HG02970 (cell line): Measurements from ENCODE around the gene ZFAND2A.
"Not testable (repeated sequence)": the region's sequence is repeated elsewhere in the genome, so short reads cannot be mapped to it uniquely, and the experiment has no call there.

Experiments used
- ATAC-seq: cut with Tn5 transposase; IDR thresholded peaks from one replicate; pipeline ENCODE4 v1.9.1; 2021; ENCODE audit warnings: mild to moderate bottlenecking, moderate library complexity, moderate number of reproducible peaks; ENCODE audit not compliant: unreplicated experiment, low FRiP score

ZFAND2A gene, protein sequence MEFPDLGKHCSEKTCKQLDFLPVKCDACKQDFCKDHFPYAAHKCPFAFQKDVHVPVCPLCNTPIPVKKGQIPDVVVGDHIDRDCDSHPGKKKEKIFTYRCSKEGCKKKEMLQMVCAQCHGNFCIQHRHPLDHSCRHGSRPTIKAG

DNA sequence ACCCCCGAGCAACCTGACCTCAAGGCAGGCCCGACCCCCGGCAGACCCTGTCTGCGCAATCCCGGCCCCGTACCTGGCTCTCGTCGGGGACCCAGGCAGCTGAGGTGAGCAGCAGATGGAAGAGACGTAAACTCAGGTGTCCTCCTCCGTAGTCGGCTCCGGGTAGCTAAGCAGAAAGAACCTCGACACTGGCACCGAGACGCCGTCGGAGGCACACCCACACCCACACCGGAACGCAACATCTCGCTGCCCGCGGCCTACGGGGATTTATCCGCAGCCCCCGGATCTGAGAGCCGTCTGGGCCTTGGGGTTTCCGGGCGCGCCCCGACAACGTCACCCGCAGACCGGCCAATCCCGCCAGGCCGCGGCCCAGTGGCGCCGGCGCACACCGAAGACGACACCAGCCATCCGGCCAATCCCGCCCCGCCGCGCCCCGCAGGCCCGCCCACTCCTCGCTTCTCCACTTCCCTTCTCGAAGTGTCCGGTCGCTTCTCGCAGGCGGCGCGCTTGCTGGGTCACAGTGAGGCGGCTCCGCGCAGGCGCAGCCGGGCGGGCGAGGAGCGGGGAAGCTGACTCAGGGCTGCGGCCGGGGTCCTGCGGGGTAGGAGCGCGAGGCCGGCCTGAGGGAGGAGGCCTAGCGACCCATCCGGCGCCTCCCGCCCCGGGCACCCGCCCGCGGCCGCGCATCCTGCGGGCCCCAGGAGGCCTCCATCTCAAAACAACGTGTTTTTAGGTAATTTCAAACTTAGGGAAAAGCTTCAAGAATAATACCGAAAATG, at the start of gene ZFAND2A:
TSS of gene ZFAND2A (minus strand) at position 306 of the 779 bp plus-strand sequence. CDS start 1,984 bp downstream, outside the sequence.
- ATAC-seq = peak; percentile 94

- ATAC-seq = no peak
Measured at GRCh38 chr7:1209097-1209496, 49.1 kb upstream of the ZFAND2A start.

DNA sequence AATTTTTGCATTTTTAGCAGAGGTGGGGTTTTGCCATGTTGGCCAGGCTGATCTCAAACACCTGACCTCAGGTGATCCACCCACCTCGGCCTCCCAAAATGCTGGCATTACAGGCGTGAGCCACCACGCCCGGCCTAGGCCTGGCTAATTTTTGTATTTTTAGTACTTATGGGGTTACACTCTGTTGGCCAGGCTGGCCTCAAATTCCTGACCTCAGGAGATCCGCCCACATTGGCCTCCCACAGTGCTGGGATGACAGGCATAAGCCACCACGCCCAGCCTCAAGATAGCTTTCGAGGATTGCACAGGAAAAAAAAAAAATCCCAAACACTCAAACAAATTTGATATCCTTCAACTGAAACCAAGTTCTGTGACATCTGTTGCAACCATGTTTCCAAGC, 45.7 kb upstream of the ZFAND2A start:
- ATAC-seq = not testable (repeated sequence)

GRCh38 chr7:1204460-1205140, 44.6 kb upstream of the ZFAND2A start:
- no peak for ATAC-seq

DNA sequence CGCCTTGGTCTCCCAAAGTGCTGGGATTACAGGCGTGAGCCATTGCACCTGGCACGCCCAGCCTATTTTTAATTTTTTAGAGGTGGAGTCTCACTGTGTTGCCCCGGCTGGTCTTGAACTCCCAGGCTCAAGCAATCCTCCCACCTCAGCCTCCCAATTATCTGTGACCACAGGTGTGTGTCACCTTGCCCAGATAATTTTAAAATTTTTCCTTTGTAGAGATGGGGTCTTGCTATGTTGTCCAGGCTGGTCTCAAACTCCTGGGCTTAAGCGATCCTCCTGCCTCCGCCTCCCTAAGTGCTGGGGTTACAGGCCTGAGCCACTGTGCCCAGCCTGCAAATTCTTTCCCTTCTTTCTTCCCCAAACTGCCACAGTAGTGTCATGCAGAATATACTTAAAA, 42.9 kb upstream of the ZFAND2A start:
- ATAC-seq = not testable (repeated sequence)

DNA sequence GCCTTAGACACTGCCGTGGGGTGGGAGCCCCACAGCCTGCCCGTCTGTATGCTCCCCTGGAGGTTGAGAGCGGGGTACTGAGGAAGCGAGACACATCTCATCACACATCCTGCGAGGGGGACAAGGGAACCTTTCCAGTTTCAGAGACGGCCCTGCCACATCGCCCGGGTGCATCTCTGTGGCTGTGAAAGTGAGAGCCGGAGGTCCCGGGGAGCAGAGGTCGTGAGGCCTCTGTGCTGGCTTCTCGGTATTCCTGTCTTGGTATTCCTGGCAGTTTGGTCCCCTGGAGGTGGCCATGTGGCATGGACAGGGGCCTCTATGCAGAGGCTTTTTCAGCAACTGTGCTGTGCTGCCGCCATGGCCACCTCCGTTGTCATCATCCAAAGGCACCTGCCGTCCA, 41.9 kb upstream of the ZFAND2A start:
- ATAC-seq = no peak

- no peak for ATAC-seq
Measured at GRCh38 chr7:1200045-1200444, 40.0 kb upstream of the ZFAND2A start.

DNA sequence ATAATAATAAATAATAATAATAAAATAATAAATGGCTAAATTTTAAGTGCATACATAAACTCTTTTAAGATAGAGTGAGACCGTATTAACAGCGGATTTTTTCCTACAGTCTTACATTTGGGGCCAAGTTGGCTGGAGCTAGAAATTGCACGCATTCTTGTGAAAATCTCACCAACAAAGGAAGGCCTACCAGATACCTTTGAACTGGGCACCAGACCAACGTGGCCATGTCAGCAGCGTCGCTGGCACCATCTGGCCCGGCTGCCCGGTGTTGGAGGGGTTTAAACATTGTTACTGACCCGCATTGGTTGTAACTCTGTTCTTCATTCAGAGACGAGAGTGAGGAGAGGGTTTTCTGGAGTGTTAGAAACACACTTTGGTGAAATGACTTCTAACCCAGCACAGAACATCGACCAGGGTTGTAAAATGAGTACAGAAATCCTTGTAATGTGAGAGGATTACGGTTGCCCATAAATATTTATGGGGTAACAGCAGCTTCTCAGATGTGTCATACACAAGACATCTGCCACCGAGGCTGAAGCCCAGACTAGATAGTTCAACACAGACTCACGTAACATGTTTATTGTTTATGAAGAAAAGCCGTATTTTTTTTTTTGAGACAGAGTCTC, 38.1 kb upstream of the ZFAND2A start:
- ATAC-seq = no peak

- no peak for ATAC-seq
Measured at GRCh38 chr7:1196950-1197349, 37.0 kb upstream of the ZFAND2A start.

DNA sequence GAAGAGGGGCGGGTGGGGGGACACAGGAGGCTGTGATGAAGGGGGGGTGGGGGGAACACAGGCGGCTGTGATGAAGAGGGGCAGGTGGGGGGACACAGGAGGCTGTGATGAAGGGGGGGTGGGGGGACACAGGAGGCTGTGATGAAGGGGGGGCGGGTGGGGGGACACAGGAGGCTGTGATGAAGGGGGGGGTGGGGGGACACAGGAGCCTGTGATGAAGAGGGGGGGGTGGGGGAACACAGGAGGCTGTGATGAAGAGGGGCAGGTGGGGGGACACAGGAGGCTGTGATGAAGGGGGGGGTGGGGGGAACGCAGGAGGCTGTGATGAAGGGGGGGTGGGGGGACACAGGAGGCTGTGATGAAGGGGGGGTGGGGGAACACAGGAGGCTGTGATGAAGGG, 36.4 kb upstream of the ZFAND2A start:
- not testable (repeated sequence) for ATAC-seq

DNA sequence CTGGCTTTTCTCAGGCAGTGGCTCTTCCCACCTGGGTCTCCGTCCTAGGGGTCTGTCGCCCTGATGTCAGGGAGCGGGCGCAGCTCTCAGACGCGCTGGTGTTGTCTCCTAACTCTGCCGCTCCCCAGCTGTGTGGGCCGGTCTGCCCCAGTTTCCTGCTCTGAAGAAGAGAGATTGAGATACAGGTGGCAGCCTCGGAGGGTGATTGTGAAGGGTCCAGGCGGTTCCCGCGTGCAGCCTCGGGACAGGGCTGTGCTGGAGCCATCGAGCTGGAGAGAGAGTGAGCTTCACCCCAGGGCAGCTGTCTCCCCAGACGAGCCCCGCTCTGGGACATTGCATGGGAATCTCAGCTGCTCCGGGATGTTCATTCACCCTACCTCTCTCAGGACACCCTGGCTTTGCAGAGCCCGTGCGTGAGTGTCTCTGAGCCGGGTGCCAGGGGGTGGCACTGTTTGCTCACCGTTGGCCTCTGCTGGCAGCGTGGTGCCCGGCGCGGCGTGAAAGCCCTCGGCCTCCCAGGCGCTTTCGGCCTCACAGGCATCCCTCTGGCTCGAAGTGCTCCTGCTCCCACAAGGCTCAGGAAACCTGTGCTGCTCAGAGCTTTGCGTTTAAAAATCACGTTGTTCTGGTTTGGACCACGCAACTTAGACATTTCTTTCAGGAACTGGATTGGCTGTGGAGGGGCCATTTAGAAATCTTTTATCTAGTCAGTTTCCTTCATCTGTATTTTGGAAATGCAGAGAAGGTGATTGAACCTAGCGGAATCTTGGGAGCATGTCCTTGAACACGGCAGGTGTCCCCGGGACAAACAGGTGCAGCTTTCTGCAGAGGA, 33.8 kb upstream of the ZFAND2A start:
- ATAC-seq = no peak

DNA sequence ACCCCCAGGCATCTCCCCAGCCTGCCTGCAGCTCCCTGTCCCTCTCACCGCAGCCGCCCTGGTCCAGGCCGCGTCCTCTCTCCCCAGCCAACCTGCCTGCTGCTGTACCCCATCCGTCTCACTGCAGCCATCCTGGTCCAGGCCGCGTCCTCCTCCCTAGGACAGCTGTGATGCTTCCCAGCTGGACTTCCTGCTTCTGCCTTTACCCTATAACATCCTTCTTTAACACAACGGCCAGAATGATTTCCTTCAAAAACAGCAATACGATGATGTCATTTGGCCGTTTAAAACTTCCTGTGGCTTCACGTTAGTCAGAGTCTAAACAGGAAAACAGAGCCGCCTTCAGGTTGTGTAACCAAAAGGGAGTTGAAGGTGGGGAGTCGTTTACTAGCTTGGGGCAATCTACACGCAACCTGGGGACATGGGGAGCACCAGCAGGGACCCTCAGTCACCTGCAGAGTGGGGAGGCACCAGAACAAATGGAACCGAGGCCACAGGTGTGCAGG, 32.2 kb upstream of the ZFAND2A start:
- ATAC-seq = no peak

DNA sequence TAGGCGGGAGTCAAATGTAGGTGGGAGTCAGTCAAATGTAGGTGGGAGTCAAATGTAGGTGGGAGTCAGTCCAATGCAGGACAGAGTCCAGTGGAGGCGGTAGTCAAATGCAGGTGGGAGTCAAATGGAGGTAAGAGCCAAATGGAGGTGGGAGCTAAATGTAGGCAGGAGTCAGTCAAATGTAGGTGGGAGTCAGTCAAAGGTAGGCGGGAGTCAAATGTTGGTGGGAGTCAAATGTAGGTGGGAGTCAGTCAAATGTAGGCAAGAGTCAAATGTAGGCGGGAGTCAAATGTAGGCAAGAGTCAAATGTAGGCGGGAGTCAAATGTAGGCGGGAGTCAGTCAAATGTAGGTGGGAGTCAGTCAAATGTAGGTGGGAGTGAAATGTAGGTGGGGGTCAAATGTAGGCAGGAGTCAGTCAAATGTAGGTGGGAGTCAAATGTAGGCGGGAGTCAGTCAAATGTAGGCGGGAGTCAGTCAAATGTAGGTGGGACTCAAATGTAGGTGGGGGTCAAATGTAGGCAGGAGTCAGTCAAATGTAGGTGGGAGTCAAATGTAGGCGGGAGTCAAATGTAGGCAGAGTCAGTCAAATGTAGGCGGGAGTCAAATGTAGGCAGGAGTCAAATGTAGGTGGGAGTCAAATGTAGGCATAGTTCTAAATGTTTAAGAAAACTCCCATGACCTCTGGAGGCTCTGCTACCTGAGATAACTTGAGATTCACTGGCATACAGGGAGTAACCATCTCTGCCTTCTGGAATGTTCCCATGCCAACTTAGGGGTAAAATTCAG, 30.2 kb upstream of the ZFAND2A start:
- ATAC-seq = no peak

DNA sequence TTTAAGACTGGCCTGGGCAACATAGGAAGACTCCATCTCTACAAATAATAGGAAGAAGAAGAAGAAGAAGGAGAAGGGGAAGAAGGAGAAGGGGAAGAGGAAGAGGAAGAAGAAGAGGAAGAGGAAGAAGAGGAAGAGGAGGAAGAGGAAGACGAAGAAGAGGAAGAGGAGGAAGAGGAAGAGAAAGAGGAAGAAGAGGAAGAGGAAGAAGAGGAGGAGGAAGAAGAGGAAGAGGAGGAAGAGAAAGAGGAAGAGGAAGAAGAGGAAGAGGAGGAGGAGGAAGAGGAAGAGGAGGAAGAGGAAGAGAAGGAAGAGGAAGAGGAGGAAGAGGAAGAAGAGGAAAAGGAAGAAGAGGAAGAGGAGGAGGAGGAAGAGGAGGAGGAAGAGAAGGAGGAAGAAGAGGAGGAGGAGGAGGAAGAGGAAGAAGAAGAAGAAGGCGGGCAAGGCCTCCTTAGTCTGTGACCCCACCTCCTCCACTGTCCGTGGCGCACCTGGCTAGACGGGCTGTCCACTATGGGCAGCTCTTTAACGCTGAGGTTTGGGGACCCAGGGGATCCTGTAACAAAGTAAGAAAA, 28.8 kb upstream of the ZFAND2A start:
- no peak for ATAC-seq

- ATAC-seq = no peak
Measured at GRCh38 chr7:1187127-1187526, 27.1 kb upstream of the ZFAND2A start.

- ATAC-seq = no peak
Measured at GRCh38 chr7:1181640-1182039, 21.6 kb upstream of the ZFAND2A start.

DNA sequence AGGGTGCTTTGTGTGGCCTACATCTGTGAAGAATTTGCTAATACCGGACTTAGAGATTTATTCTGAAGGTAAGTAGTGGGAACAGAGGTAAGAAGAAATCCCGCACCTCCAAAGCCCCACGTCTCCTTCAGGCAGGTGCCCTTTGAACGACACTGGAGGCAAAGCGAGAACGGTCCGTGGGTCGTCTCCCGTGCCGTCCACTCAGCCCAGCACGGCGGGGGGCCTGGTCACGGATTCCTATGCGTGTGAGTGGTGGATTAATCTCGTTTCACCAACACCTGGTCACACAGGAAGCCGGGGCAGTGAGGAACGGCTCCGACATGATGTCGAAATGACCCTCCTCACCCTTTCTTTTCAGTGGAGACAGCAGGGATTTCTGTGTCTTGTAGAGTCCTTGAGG, 21.0 kb upstream of the ZFAND2A start:
- no peak for ATAC-seq

- ATAC-seq = no peak
Measured at GRCh38 chr7:1176891-1177373, 16.9 kb upstream of the ZFAND2A start.
